DMS153 treated with DMSO at 0.1 percent for 48 hours (cell line): ENCODE data around the gene MPPED1.

Experiments used
- DNase-seq: peaks from one replicate; lab custom pipeline; 2025; ENCODE audit not compliant: unreplicated experiment; lab: John Stamatoyannopoulos, UW

Gene MPPED1

DNA sequence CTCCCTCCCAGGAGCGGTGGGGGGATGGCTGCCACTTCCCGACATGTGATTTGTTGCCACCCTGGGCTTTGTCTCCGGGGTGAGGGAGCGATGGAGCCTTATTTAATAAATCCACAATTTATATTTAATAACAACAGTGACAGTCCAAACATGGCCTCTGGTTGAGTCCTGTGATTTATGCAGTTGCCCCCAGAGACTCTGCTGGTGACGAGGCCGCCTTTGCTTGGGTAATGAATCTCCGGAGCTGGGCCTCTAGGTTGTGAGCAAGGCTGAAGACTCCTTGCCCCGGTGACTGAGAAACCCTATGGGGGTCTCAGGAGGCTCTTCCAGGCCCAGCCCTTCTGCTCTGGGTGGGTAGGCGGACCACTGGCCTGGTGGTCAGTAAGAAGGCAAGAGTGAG, 16.7 kb downstream of the MPPED1 start:
- DNase-seq: no peak

DNA sequence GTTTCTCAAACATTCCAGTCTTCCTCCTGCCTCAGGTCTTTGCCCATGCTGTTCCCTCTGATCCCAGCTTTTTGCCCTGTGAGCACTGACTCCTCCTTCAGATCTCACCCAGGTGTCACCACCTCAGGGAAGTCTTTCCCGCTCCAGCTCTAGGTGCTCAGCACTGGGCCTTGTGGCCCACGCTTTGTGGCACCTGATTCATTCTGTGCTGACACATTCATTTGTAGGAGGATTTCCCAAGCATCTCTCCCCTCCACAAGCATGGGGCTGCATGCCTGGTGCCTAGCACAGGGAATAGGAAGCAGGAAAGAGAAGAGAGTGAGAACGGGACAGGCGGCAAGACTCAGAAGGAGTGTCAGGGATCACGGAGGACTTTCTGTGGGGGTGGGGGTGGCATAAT, 17.6 kb downstream of the MPPED1 start:
- no peak for DNase-seq

DNA sequence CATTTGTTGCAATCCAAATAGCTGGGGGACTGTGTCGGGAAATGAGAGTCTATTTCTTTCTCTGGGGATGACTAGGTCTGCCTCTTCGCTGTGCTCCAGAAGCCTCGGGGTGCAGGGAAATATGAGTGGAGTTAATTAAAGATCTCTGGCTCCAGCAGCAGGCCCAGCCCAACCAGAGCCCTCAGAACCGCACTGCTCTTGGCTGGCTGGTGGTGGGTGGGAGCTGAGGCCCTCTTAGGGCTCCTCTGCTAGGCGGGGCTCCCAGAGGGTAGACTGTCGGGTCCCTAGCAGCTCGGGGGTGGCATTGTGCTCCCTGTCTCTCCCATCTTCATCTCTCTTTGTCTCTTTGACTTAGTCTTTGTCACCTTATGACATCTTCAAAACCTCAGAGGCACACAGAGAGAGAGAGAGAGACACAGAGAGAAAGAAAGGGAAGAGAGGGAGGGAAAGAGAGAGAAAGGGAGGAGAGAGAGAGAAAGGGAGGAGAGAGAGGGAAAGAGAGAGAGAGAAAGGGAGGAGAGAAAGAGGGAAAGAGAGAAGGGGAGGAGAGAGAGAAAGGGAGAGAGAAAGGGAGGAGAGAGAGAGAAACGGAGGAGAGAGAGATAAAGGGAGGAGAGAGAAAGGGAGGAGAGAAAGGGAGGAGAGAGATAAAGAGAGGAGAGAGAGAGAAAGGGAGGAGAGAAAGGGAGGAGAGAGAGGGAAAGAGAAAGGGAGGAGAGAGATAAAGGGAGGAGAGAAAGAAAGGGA, 20.2 kb downstream of the MPPED1 start:
- no peak for DNase-seq

- no peak for DNase-seq
These were observed 21.1 kb downstream of the MPPED1 start for GRCh38 chr22:43432883-43433415.

DNA sequence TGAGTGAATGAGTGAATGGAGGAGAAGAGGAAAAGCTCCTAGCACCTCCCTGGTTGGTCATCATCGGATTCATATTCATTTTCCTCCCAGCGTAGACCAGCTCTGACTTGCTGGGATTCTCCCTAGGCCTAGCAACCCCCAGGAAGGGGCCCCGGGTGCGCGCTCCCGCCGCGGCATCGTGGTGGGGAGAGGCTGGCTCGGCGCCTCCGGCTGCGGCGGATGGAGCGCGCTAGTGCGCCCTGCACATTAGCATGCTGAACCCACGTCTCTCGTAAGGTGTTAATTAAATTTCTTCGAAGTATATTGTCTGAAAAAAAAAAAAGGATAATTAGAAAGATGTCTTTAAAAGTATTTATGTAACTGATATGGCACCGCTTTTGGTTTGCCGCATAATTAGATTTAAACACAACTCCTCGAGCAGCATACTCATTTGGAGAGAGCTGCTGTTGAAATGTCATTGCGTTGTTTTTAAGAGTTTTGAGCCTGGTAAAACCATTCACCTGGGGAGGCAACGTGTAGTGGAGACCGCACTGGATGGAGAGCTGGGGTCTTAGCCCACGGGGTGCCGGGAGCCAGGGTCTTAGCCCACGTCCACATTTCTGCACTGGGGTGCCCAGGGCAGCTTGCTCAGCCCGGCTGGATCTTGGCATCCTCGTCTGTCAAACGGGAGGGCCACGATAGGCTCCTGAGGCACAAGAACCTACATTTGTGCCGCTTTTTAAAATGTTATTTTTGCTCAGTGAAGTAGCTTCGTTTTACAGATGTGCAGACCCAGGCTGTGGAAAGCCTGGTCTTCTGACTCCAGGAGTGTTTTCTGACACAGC, 21.8 kb downstream of the MPPED1 start:
- no peak for DNase-seq

DNA sequence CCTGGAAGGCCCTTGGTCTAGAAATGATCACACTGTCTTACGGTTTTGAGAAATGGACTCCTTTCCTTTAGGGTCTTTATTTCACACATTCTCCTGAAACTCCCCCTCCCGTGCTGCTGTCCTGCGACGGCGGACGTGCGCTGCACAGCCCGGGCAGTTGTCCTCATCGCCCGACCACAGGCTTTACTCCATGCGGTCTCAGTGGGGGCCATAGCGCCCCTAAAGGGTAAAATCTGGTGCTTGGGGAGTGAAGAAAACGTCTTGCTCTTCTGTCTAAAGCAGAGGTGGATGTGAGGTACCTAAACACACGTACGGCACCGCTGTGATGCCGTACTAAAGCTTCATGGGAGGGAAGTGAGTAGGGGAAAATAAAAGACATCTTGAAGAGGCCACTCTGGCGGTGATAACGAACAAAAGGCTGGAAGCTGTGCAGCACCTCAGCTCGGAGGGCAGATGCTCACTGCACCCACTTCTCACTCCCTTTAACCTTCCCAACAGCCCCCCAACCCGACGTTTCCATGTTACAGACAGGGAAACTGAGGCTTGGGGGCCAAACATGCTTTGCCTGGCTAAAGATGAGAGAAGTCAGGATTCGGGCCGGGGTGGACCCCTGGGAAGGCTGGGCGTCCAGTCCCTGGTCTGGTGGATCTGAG, 22.6 kb downstream of the MPPED1 start:
- DNase-seq: no peak

DNA sequence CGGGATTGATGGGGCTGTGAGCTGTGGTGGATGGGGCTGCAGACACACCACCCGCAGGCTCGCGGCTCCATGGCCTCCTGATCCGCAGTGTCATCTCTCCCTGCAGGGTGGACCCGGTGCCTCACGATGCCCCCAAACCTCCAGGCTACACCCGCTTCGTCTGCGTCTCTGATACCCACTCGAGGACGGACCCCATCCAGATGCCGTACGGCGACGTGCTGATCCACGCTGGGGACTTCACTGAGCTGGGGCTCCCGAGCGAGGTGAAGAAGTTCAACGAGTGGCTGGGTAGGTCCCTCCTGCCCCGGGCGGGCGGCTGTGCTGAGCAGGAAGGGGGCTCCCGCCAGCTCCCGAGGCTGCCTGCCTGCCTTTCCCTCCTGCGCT, 23.1 kb downstream of the MPPED1 start:
- no peak for DNase-seq

- peak; percentile 81 for DNase-seq
These were observed 24.3 kb downstream of the MPPED1 start for GRCh38 chr22:43435851-43436811.

DNA sequence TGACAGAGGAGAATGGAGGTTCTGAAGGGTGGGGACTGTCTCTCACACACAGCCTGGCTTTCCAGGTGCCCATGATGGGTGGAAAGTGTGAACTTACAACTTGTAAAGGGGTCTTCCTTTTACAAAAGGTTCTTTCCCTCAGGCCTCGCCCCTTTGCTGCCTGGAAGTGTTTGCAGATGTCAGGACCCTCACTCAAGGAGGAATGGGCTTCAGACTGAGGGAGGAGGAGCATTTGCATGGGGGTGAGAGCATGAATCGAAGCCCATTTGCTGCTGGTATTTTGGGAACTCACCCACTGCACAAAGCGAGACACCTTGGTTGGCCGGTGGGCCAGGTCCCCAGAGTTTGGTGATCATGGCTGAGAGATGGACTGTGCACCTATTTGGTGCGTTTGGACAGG, 25.1 kb downstream of the MPPED1 start:
- DNase-seq: no peak

GRCh38 chr22:43437871-43438475, 26.2 kb downstream of the MPPED1 start:
- DNase-seq: no peak

DNA sequence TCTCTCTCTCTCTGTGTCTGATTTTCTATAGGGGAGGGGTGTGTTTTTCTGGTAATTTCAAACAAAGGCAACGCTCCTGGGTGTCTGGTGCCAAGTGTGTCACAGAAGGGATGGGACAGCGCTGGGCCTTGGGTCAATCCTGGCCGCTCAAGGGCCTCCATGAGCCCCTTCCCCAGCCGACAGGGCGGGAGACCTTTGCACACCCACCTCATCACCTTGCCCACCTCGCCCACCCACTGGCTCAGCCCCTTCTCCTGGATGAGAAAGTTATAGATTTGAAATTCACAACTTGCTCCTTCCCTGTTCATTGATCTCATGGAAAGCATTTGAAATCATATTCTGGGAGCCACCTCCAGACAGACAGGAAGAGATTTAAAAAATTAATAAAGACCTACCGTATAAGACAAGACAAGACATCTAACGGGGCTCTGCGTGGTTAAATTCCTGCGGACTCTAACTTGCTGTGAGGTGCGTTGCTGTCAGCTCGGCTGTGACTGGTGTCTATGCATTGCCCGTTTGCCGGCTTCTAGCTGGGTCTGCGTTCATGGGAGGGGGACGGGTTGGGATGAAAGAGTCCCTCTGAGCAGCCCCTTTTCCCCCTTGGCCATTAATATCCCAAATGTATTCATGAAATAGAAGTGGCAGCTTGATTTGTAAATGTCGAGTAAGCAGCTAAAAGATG, 27.0 kb downstream of the MPPED1 start:
- DNase-seq: no peak

- no peak for DNase-seq
These were observed 27.7 kb downstream of the MPPED1 start for GRCh38 chr22:43439368-43440103.

DNA sequence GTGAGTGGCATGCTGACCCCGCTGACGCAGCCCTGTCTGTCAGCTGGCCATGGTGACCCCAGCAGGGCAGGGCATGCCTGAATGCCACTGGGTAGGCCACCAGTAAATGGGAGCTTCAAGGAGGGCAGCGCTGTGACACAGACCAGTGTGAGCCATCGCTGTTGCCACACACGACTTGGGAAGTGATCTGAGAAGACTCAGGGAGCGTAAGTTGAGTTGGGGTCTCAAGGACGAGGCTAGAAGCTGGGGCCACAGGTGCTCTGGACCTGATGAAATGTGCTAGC, 28.2 kb downstream of the MPPED1 start:
- no peak for DNase-seq

- no peak for DNase-seq
These were observed 28.7 kb downstream of the MPPED1 start for GRCh38 chr22:43440556-43440955.

DNA sequence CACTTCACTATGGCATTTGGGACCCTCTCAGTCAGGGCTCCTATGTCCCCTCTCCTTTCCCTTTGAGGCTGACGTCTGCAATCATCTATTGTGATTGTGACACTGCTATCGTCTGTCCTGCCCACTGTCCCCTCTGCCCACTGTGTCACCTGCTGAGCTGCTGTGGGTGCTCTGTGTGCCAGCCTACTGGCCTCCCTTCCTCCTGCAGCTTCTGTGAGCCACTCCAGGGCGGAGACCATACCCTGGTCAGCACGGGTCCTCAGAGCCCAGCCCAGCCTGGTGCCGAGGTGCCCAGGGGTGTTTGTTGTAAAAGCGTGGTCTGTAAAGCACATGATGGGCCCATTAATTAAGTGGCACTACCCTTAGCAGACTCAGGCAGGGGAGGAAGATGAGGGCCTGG, 29.4 kb downstream of the MPPED1 start:
- DNase-seq: no peak

DNA sequence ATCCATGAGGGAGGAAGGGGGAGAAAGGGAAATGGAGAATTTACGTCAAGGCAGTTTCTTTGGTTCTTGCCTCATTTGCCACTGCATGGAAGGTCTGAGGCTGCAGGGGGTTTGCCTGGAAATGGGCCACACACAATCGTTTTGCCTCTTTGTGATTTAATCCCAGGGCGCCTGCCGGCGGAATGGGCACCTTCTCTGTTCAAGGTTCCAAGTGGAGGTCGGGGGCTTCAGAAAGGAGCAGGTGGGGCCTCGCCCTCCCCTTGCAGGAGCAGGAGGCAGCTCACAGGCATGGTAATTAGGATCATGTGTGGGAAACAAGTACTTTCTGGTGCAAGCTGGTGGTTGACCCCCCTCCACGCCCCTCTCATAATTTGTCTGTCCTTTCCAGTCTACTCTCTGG, 29.9 kb downstream of the MPPED1 start:
- DNase-seq: no peak

DNA sequence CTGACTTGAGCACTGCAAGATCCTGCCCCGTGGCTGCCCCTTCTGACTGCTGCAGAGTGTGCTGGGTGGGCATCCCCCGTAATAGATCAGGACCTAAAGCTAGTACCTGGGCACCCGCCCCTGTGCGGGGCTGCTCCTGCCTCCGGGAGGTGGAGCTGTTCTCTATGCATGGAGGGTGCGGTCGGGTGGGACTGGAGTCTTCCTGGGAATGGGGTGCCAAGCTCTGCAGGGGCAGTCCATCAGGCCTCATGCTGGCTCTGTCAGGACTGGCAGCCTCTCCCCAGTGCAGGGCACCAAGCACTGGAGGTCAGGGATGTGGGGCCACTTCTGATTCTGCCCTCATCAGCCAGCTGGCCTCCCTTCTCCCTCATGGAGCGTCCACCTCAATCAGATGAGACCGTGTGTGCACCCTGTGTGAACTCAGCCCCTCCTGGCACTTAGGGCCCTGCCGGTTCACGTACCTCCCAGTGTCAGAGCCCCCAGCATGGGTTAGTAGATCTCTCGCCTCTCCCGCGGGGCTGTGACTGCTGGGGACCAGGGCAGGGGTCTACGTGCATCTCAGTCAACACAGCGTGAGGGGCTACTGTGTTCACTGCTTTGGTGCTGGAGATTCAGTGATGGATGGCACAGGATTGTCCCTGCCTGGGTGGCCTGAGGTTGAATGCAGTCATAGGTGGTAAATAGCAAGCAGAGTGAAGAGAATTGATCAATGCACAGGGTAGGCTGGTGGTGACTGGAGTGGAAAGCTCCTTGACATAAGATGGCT, 30.8 kb downstream of the MPPED1 start:
- DNase-seq: no peak

- no peak for DNase-seq
These were observed 31.3 kb downstream of the MPPED1 start for GRCh38 chr22:43443152-43443471.
